ENCODE measurements around the gene RPL4.
A peak's percentile ranks its signal among the peaks of the same experiment; 100 is the strongest.

Gene RPL4

GRCh38 chr15:66498501-66499386 lies 5.9 kb downstream of the RPL4 start:
- TF ChIP-seq POLR2AphosphoS5 (IDR thresholded peaks at IDR 0.05; ENCODE audit: low read depth, low read length), result peak; percentile 14; the same call in 1 of the 2 replicates
- no peak for TF ChIP-seq TAF1 (IDR thresholded peaks at IDR 0.05; ENCODE audit: borderline replicate concordance, insufficient read depth, low read length)
- no peak for TF ChIP-seq SIN3A (IDR thresholded peaks at IDR 0.05; ENCODE audit: borderline replicate concordance, insufficient read depth, low read length)

GRCh38 chr15:66497502-66498455 lies 6.9 kb downstream of the RPL4 start, which contains the start of gene SNAPC5:
SNAPC5 (minus strand) TSS chr15:66497762; CDS start chr15:66497731, 31 bp downstream.
- TF ChIP-seq POLR2AphosphoS5 (IDR thresholded peaks at IDR 0.05; ENCODE audit: low read depth, low read length), result peak; percentile 83
- TF ChIP-seq SIN3A (IDR thresholded peaks at IDR 0.05; ENCODE audit: borderline replicate concordance, insufficient read depth, low read length), result no peak; the same call in 1 of the 2 replicates
- no peak; the same call in 1 of the 2 replicates for TF ChIP-seq TAF1 (IDR thresholded peaks at IDR 0.05; ENCODE audit: borderline replicate concordance, insufficient read depth, low read length)
- no peak for TF ChIP-seq REST (IDR thresholded peaks at IDR 0.05; ENCODE audit: insufficient read depth in 1 of 2, low read depth in 2 of 2, low read length in 2 of 2)
- peak; percentile 99 for TF ChIP-seq FOXP2 (optimal IDR thresholded peaks at IDR 0.05; ENCODE audit: borderline replicate concordance, extremely low read depth, extremely low read length, insufficient read depth)

GRCh38 chr15:66496951-66497501 lies 7.6 kb downstream of the RPL4 start:
- TF ChIP-seq SIN3A (IDR thresholded peaks at IDR 0.05; ENCODE audit: borderline replicate concordance, insufficient read depth, low read length) (no peak), TAF1 (IDR thresholded peaks at IDR 0.05; ENCODE audit: borderline replicate concordance, insufficient read depth, low read length) (0 out of 2 replicates have a peak, but pooled peaks have one; percentile 15)

GRCh38 chr15:66494262-66494661 lies 10.4 kb downstream of the RPL4 start:
- TF ChIP-seq TAF1 (IDR thresholded peaks at IDR 0.05; ENCODE audit: borderline replicate concordance, insufficient read depth, low read length) (no peak), POLR2AphosphoS5 (IDR thresholded peaks at IDR 0.05; ENCODE audit: low read depth, low read length) (no peak), REST (IDR thresholded peaks at IDR 0.05; ENCODE audit: insufficient read depth in 1 of 2, low read depth in 2 of 2, low read length in 2 of 2) (no peak), SIN3A (IDR thresholded peaks at IDR 0.05; ENCODE audit: borderline replicate concordance, insufficient read depth, low read length) (no peak), FOXP2 (optimal IDR thresholded peaks at IDR 0.05; ENCODE audit: borderline replicate concordance, extremely low read depth, extremely low read length, insufficient read depth) (no peak)

- TF ChIP-seq SIN3A (IDR thresholded peaks at IDR 0.05; ENCODE audit: borderline replicate concordance, insufficient read depth, low read length), result no peak
- no peak for TF ChIP-seq TAF1 (IDR thresholded peaks at IDR 0.05; ENCODE audit: borderline replicate concordance, insufficient read depth, low read length)
- TF ChIP-seq REST (IDR thresholded peaks at IDR 0.05; ENCODE audit: insufficient read depth in 1 of 2, low read depth in 2 of 2, low read length in 2 of 2), result no peak
- TF ChIP-seq POLR2AphosphoS5 (IDR thresholded peaks at IDR 0.05; ENCODE audit: low read depth, low read length), result no peak; the same call in 1 of the 2 replicates
- no peak for TF ChIP-seq FOXP2 (optimal IDR thresholded peaks at IDR 0.05; ENCODE audit: borderline replicate concordance, extremely low read depth, extremely low read length, insufficient read depth)
Measured at GRCh38 chr15:66491846-66492245, 12.8 kb downstream of the RPL4 start.
